Vagina (tissue), 2 donors: ENCODE data around the gene TMEM266.

Experiments
- POLR2A ChIP-seq, 2 donors: fragments of 450-650 bp; IDR thresholded peaks; one replicate each; pipeline ENCODE4 v1.6.1; 2017; ENCODE audit warnings: antibody characterized with exemption in 2 of 2, mild to moderate bottlenecking in 2 of 2, moderate library complexity in 2 of 2
- POLR2AphosphoS5 ChIP-seq, 2 donors: sonication (generic); formaldehyde crosslinking; IDR thresholded peaks; one replicate each; pipeline ENCODE4 v1.9.0; 2017; ENCODE audit warnings: antibody characterized with exemption in 2 of 2, mild to moderate bottlenecking in 2 of 2, low read depth in 1 of 2; ENCODE audit not compliant: insufficient read depth in 1 of 2
- TF ChIP-seq, protein P1 (sequence below), 3 experiments: fragments of 450-650 bp in 2 of 3; fragments of 200-600 bp in 1 of 3; sonication (generic) in 1 of 3; IDR thresholded peaks; one replicate each; pipeline ENCODE4 v1.5.1; 2017 to 2019; ENCODE audit warnings: antibody characterized with exemption in 3 of 3, mild to moderate bottlenecking in 2 of 3, moderate library complexity in 2 of 3

DNA sequence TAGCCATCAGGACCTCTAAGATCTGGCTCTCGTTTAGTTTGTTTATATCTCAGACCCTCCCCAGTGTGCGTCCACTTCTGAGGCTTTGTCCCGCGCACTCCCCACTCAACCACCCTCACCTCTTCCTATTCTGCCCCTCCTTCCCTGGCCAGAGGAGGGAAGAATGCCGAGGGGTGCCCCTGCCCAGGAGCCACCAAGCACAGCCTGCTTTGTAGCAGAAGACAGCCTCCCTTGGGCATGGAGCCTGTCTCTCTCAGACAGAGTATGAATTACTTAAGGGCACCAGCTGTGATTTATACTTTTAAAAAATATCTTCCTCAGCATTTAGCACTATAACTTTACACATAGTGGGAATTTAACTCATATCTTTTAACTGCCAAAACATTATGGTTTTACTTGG lies 6.0 kb downstream of the TMEM266 start:
- TF ChIP-seq, protein P1, sequence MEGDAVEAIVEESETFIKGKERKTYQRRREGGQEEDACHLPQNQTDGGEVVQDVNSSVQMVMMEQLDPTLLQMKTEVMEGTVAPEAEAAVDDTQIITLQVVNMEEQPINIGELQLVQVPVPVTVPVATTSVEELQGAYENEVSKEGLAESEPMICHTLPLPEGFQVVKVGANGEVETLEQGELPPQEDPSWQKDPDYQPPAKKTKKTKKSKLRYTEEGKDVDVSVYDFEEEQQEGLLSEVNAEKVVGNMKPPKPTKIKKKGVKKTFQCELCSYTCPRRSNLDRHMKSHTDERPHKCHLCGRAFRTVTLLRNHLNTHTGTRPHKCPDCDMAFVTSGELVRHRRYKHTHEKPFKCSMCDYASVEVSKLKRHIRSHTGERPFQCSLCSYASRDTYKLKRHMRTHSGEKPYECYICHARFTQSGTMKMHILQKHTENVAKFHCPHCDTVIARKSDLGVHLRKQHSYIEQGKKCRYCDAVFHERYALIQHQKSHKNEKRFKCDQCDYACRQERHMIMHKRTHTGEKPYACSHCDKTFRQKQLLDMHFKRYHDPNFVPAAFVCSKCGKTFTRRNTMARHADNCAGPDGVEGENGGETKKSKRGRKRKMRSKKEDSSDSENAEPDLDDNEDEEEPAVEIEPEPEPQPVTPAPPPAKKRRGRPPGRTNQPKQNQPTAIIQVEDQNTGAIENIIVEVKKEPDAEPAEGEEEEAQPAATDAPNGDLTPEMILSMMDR (IDR thresholded peaks at IDR 0.05): no peak
- TF ChIP-seq POLR2AphosphoS5 (IDR thresholded peaks at IDR 0.05; ENCODE audit: insufficient read depth in 1 of 2, low read depth in 1 of 2) (no peak), POLR2A (IDR thresholded peaks at IDR 0.05) (no peak)
